T-helper 22 cell (primary cell): ENCODE data around the gene SYT8.
"Not testable (repeated sequence)": the region's sequence is repeated elsewhere in the genome, so short reads cannot be mapped to it uniquely, and the experiment has no call there.

Experiments used
- DNase-seq: peaks from one replicate; pipeline ENCODE4 v3.0.0-alpha.2; 2020; ENCODE audit warnings: low read depth

Gene SYT8

GRCh38 chr11:1834779-1835670 lies at the start of gene SYT8:
TSS of gene SYT8 (plus strand) at chr11:1834990. CDS start at chr11:1835106, 116 bp downstream.
- no peak for DNase-seq

- no peak for DNase-seq
These were observed 48.9 kb upstream of the SYT8 start for GRCh38 chr11:1785749-1786413.

- DNase-seq: no peak
These were observed 48.3 kb upstream of the SYT8 start for GRCh38 chr11:1786466-1786865.

GRCh38 chr11:1791912-1792311 lies 42.9 kb upstream of the SYT8 start:
- DNase-seq: no peak

- DNase-seq: no peak
These were observed 42.3 kb upstream of the SYT8 start for GRCh38 chr11:1792461-1792860.

GRCh38 chr11:1793081-1793480 lies 41.7 kb upstream of the SYT8 start:
- DNase-seq: no peak

GRCh38 chr11:1796413-1797011 lies 38.3 kb upstream of the SYT8 start:
- no peak for DNase-seq

GRCh38 chr11:1797391-1798125 lies 37.2 kb upstream of the SYT8 start:
- no peak for DNase-seq

- no peak for DNase-seq
These were observed 31.5 kb upstream of the SYT8 start for GRCh38 chr11:1803246-1803645.

GRCh38 chr11:1803835-1804519 lies 30.8 kb upstream of the SYT8 start:
- not testable (repeated sequence) for DNase-seq

- DNase-seq: no peak
These were observed 29.3 kb upstream of the SYT8 start for GRCh38 chr11:1805525-1805924.

- DNase-seq: no peak
These were observed 27.4 kb upstream of the SYT8 start for GRCh38 chr11:1807264-1807995.

- no peak for DNase-seq
These were observed 24.0 kb upstream of the SYT8 start for GRCh38 chr11:1810761-1811160.

- no peak for DNase-seq
These were observed 22.5 kb upstream of the SYT8 start for GRCh38 chr11:1812274-1812673.

GRCh38 chr11:1812801-1813200 lies 22.0 kb upstream of the SYT8 start:
- DNase-seq: no peak

GRCh38 chr11:1813356-1813755 lies 21.4 kb upstream of the SYT8 start:
- not testable (repeated sequence) for DNase-seq

GRCh38 chr11:1814691-1815090 lies 20.1 kb upstream of the SYT8 start:
- DNase-seq: no peak

GRCh38 chr11:1815311-1815710 lies 19.5 kb upstream of the SYT8 start:
- DNase-seq: no peak

- no peak for DNase-seq
These were observed 19.0 kb upstream of the SYT8 start for GRCh38 chr11:1815751-1816150.

GRCh38 chr11:1817000-1817399 lies 17.8 kb upstream of the SYT8 start:
- no peak for DNase-seq

- DNase-seq: no peak
These were observed 17.3 kb upstream of the SYT8 start for GRCh38 chr11:1817511-1817910.
